ENCODE results near the gene OOSP4A.

The OOSP4A gene

GRCh38 chr11:59963733-59964132 lies at the start of gene OOSP4A:
OOSP4A (plus strand) TSS chr11:59964033; CDS start chr11:59964033, 0 bp downstream.
- DNase-seq (ENCODE audit: low spot score): no peak
- no peak for TF ChIP-seq CTCF (IDR thresholded peaks at IDR 0.05; ENCODE audit: extremely low read depth, insufficient read depth, missing control alignments)
- in situ Hi-C loops (cut with MboI; ENCODE audit: low pct_unique_long_range_greater_than_20kb, low sequenced_read_pairs, unreplicated experiment): no loop called here

- TF ChIP-seq CTCF (IDR thresholded peaks at IDR 0.05; ENCODE audit: extremely low read depth, insufficient read depth, missing control alignments): no peak
- no peak for DNase-seq (ENCODE audit: low spot score)
- in situ Hi-C loops (cut with MboI; ENCODE audit: low pct_unique_long_range_greater_than_20kb, low sequenced_read_pairs, unreplicated experiment): no loop called here
These were observed 45.4 kb upstream of the OOSP4A start for GRCh38 chr11:59918480-59918879.

- peak; percentile 53 for TF ChIP-seq CTCF (IDR thresholded peaks at IDR 0.05; ENCODE audit: extremely low read depth, insufficient read depth, missing control alignments)
- peak; percentile 36 for DNase-seq (ENCODE audit: low spot score)
- in situ Hi-C loops (cut with MboI; ENCODE audit: low pct_unique_long_range_greater_than_20kb, low sequenced_read_pairs, unreplicated experiment): no loop called here
These were observed 44.7 kb upstream of the OOSP4A start for GRCh38 chr11:59918987-59919589.

GRCh38 chr11:59923813-59924212 lies 40.0 kb upstream of the OOSP4A start:
- TF ChIP-seq CTCF (IDR thresholded peaks at IDR 0.05; ENCODE audit: extremely low read depth, insufficient read depth, missing control alignments): no peak
- no peak for DNase-seq (ENCODE audit: low spot score)
- in situ Hi-C loops (cut with MboI; ENCODE audit: low pct_unique_long_range_greater_than_20kb, low sequenced_read_pairs, unreplicated experiment): no loop called here

- in situ Hi-C loops (cut with MboI; ENCODE audit: low pct_unique_long_range_greater_than_20kb, low sequenced_read_pairs, unreplicated experiment): no loop called here
- TF ChIP-seq CTCF (IDR thresholded peaks at IDR 0.05; ENCODE audit: extremely low read depth, insufficient read depth, missing control alignments): no peak
- no peak for DNase-seq (ENCODE audit: low spot score)
These were observed 32.1 kb upstream of the OOSP4A start for GRCh38 chr11:59931688-59932087.

- no peak for TF ChIP-seq CTCF (IDR thresholded peaks at IDR 0.05; ENCODE audit: extremely low read depth, insufficient read depth, missing control alignments)
- DNase-seq (ENCODE audit: low spot score): no peak
- in situ Hi-C loops (cut with MboI; ENCODE audit: low pct_unique_long_range_greater_than_20kb, low sequenced_read_pairs, unreplicated experiment): no loop called here
These were observed 25.7 kb upstream of the OOSP4A start, which contains the start of gene OOSP1 for GRCh38 chr11:59938132-59938531. OOSP1 (plus strand) TSS chr11:59938432; CDS start chr11:59938455, 23 bp downstream.
